ENCODE measurements around the gene FHOD1.

FHOD1 gene

DNA sequence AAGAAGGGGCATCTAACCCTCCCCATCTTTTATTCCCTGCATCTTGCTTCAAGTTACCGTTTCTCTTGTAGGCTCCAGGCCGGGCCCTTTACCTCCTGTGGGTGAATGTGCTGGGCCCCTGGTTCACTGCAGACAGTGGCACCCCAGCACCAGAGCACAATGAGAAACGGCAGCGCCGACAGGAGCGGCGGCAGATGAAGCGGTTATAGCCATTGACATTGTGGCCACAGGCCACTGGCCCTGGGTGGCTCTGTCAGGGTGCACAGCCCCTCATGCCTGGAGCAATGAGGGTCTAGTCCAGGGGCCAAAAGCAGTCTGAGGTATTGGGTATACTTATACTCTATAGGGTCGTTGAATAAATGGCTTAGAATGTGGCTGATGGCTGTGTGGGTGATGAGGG, 18.4 kb downstream of the FHOD1 start:
- no peak for DNase-seq (ENCODE audit: extremely low read depth, low read depth)

DNA sequence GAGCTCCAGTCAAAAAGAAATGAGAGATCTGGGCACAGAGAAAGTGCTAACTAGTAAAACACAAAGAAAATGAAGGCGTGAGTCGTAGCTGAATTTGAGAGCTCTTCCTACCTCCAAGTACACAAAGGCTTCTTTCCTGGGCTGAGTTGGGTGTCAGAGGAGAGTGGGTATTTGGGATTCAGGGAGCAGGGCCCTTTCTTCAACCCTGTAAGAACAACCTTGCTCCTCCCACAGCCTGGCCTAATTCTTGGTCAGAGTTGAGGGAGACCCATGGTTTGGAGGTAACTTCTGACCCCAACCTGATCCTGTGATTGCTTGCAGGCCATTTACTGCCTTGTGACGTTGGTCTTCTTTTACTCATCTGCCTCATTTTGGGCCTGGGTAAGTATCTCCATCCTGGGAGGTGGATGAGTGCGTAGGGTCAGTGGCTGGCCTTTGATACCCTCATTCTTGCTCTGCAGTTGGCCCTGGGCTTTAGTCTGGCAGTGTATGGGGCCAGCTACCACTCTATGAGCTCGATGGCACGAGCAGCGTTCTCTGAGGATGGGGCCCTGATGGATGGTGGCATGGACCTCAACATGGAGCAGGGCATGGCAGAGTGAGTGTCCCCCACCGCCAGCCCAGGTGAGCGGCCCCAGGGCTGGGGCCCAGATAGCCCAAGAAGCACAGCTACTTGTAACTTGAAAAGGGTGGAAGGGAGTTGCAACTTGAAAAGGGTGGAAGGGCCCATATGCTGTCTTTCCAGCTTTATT, 19.1 kb downstream of the FHOD1 start:
- no peak for DNase-seq (ENCODE audit: extremely low read depth, low read depth)
- no peak for TF ChIP-seq CTCF (IDR thresholded peaks at IDR 0.05; ENCODE audit: low read depth, low read length)

More for the DNA sequence above, 18.4 kb downstream of the FHOD1 start:
- no peak for TF ChIP-seq CTCF (IDR thresholded peaks at IDR 0.05; ENCODE audit: low read depth, low read length)

- TF ChIP-seq CTCF (IDR thresholded peaks at IDR 0.05; ENCODE audit: low read depth, low read length): no peak
Observed at GRCh38 chr16:67227567-67227921, 19.7 kb downstream of the FHOD1 start.

DNA sequence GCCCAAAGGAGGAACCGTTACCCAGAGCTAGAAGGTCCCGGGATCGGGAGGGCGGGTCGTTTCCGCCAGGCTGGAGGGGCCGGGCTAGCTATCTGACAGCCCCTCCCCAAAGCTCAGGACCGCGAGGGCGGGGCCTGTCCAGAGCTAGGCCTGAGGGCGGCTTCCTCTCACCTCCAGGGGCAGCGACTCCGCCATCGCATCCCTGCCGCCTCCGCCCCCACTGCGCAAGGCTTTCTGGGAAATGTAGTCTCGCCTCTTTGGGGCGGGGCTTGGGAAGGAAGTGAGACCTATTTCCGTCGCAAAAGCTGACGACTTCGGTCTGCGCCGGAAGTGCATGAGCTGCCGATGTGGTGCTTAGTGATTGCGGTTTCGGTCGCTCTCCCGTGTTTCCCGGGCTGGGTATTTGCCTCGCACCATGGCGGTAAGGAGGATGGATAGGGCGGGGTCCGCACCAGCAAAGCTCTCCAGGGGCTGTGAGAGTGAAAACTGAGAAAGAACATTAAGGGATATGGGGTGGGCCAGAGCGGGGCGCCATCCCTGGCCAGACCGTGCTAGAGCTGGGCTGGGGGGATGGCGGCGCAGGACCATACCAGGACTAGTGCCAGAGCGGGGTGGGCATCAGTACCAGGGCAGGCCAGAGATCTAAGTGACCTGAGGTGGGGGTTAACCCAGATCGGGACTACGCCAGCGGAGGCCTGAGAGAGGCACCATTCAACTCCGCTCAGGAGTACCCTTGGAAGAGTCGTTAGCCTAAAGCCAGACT, 20.3 kb downstream of the FHOD1 start, which contains the start of gene TMEM208:
TMEM208 (plus strand) TSS at position 327 of the 763 bp plus-strand sequence; CDS start at position 416, 89 bp downstream.
- TF ChIP-seq CTCF (IDR thresholded peaks at IDR 0.05; ENCODE audit: low read depth, low read length): peak; percentile 20
- peak; percentile 94 for DNase-seq (ENCODE audit: extremely low read depth, low read depth)

More at GRCh38 chr16:67227567-67227921, 19.7 kb downstream of the FHOD1 start:
- DNase-seq (ENCODE audit: extremely low read depth, low read depth): no peak

DNA sequence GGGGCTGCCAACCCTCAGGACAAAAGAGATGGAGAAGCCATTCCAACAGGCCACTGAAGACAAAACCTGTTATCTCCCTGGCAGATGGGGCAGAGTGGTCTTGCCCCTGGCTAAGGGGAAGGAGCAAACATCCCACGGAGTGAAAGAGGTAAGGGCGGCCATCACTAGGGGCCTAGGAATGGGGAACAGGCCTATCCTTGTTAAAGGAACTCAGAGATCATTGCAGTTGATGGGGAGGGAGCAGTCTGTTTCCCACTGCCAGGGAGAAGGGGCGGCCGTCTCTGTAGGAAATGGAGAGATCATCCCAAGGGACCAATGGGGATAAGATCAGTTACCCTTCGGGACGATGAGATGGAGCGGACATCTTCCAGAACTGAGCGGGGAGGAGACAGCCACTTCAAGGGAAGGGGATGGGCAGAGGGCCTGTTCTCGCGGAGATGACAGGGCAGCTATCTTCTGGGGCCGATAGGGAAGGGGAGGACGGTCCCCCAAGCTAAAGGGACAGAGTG, 20.9 kb downstream of the FHOD1 start:
- DNase-seq (ENCODE audit: extremely low read depth, low read depth): no peak
- no peak for TF ChIP-seq CTCF (IDR thresholded peaks at IDR 0.05; ENCODE audit: low read depth, low read length)

DNA sequence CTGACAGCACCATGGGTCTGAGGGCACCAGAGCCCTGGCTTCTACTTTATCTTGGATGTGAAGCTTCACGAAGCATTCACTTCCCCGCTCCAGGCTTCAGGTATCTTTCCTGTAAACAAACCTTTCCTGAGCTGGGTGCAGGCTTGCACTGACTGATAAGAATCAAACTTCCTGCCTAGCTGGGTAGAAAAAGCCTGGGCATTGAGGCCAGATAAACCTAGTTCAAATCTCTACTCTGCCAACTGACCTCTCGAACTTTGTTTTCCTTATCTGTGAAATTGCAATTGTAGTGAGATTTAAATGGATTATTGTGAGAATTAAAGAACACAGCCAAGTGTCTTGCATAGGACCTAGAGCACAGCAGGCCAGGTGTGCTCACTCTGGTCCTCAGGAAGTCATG, 23.3 kb downstream of the FHOD1 start:
- DNase-seq (ENCODE audit: extremely low read depth, low read depth): no peak
- no peak for TF ChIP-seq CTCF (IDR thresholded peaks at IDR 0.05; ENCODE audit: low read depth, low read length)
